IMR-90 (cell line): ENCODE measurements around the gene AJAP1. TPM values are rescaled to one million over a fixed set of nuclear protein-coding genes. Genes with fewer than 3 reads are reported as not detected.

ENCODE experiments used
- ATAC-seq: fragments of 200-7000 bp; cut with Tn5 transposase; 2 replicates; pipeline ENCODE4 v1.9.1; 2020; ENCODE audit warnings: low read depth, mild to moderate bottlenecking, moderate library complexity
- BruUV-seq: library from RNA; stranded (reverse); fragments of 400-500 nt; replicated peaks from 2 replicates; lab custom pipeline; 2021; lab: Mats Ljungman, UMichigan
- CTCF ChIA-PET: fragments of 300-600 bp; formaldehyde crosslinking; extraction: SDS; loops from one replicate; lab custom pipeline; 2021; ENCODE audit warnings: antibody characterized with exemption; lab: Yijun Ruan, JAX
- POLR2A ChIA-PET: fragments of 300-600 bp; sonication (Branson Sonifier 250); formaldehyde crosslinking; loops from one replicate; lab custom pipeline; 2022; ENCODE audit warnings: antibody characterized with exemption; ENCODE audit not compliant: unreplicated experiment; lab: Charles Lee
- DNase-seq: peaks from one replicate; pipeline ENCODE4 v3.0.0; 2013
- H2AFZ ChIP-seq: replicated peaks from 2 replicates; pipeline ENCODE3; 2013; ENCODE audit warnings: low read length, mild to moderate bottlenecking; ENCODE audit not compliant: poor library complexity
- H2AK5ac ChIP-seq: 2 replicates; pipeline ENCODE4 v1.6.1; 2013; ENCODE audit warnings: low read depth, low read length, inconsistent platforms
- H2AK9ac ChIP-seq: replicated peaks from 2 replicates; pipeline ENCODE3; 2013; ENCODE audit warnings: mild to moderate bottlenecking, low read depth, low read length, moderate library complexity; ENCODE audit not compliant: poor library complexity
- H2BK120ac ChIP-seq: 2 replicates; pipeline ENCODE4 v1.6.1; 2013; ENCODE audit warnings: low read depth, low read length, inconsistent platforms
- H2BK15ac ChIP-seq: 3 replicates; pipeline ENCODE4 v1.6.1; 2013; ENCODE audit warnings: low read depth, low read length, inconsistent platforms
- H2BK20ac ChIP-seq: 2 replicates; pipeline ENCODE4 v1.6.1; 2013; ENCODE audit warnings: low read depth, mild to moderate bottlenecking, inconsistent platforms, low read length, moderate library complexity
- H2BK5ac ChIP-seq: 2 replicates; pipeline ENCODE4 v1.6.1; 2013; ENCODE audit warnings: mild to moderate bottlenecking, low read depth, low read length, inconsistent platforms; ENCODE audit not compliant: poor library complexity, severe bottlenecking
- H3K14ac ChIP-seq: replicated peaks from 2 replicates; pipeline ENCODE4 v1.6.1; 2013; ENCODE audit warnings: low read depth, low read length, inconsistent platforms
- H3K18ac ChIP-seq: 2 replicates; pipeline ENCODE4 v1.6.1; 2013; ENCODE audit warnings: low read depth, low read length, control low read depth
- H3K23ac ChIP-seq: 2 replicates; pipeline ENCODE4 v1.6.1; 2013; ENCODE audit warnings: low read depth, low read length, inconsistent platforms
- H3K27ac ChIP-seq: 2 replicates; pipeline ENCODE4 v1.5.1; 2013; ENCODE audit warnings: mild to moderate bottlenecking, control low read depth, low read length; ENCODE audit not compliant: insufficient read depth
- H3K27me3 ChIP-seq: 2 replicates; pipeline ENCODE4 v1.6.1; 2013; ENCODE audit warnings: low read length; ENCODE audit not compliant: control insufficient read depth, insufficient read depth
- H3K36me3 ChIP-seq: 2 replicates; pipeline ENCODE4 v1.6.1; 2013; ENCODE audit warnings: low read length, mixed read lengths; ENCODE audit not compliant: control insufficient read depth, insufficient read depth
- H3K4ac ChIP-seq: 2 replicates; pipeline ENCODE4 v1.6.1; 2013; ENCODE audit warnings: low read depth, low read length, inconsistent platforms
- H3K4me1 ChIP-seq: 2 replicates; pipeline ENCODE4 v1.6.1; 2013; ENCODE audit warnings: low read length, mixed read lengths; ENCODE audit not compliant: control insufficient read depth, insufficient read depth
- H3K4me2 ChIP-seq: 2 replicates; pipeline ENCODE4 v1.6.1; 2013; ENCODE audit warnings: low read depth, mild to moderate bottlenecking, control low read depth, low read length, moderate library complexity
- H3K4me3 ChIP-seq: 2 replicates; pipeline ENCODE4 v1.5.1; 2013; ENCODE audit warnings: low read depth, mild to moderate bottlenecking, control low read depth, low read length, moderate library complexity; ENCODE audit not compliant: insufficient read depth
- H3K56ac ChIP-seq: 2 replicates; pipeline ENCODE4 v1.6.1; 2013; ENCODE audit warnings: low read length, inconsistent platforms; ENCODE audit not compliant: insufficient read depth; ENCODE audit errors: extremely low read depth
- H3K79me1 ChIP-seq, 2 experiments: 2 replicates each; pipeline ENCODE4 v1.6.1; 2013; ENCODE audit warnings: low read length in 2 of 2, inconsistent platforms in 1 of 2, low read depth in 1 of 2
- H3K9ac ChIP-seq: 2 replicates; pipeline ENCODE4 v1.6.1; 2013; ENCODE audit warnings: low read depth, low read length, control low read depth
- H3K9me1 ChIP-seq: 2 replicates; pipeline ENCODE4 v1.6.1; 2013; ENCODE audit warnings: low read length, inconsistent platforms; ENCODE audit not compliant: insufficient read depth
- H3K9me3 ChIP-seq: 2 replicates; pipeline ENCODE4 v1.6.1; 2013; ENCODE audit warnings: low read length; ENCODE audit not compliant: control insufficient read depth, insufficient read depth
- H4K20me1 ChIP-seq: 2 replicates; pipeline ENCODE4 v1.6.1; 2013; ENCODE audit warnings: low read length, inconsistent platforms; ENCODE audit not compliant: insufficient read depth
- H4K5ac ChIP-seq: 2 replicates; pipeline ENCODE4 v1.6.1; 2013; ENCODE audit warnings: mild to moderate bottlenecking, low read depth, low read length, control low read depth
- H4K8ac ChIP-seq, 2 experiments: 2 replicates each; pipeline ENCODE4 v1.6.1; 2013; ENCODE audit warnings: low read depth in 2 of 2, low read length in 2 of 2, control low read depth in 1 of 2, inconsistent platforms in 1 of 2
- H4K91ac ChIP-seq: 2 replicates; pipeline ENCODE4 v1.6.1; 2013; ENCODE audit warnings: low read depth, low read length, inconsistent platforms; ENCODE audit not compliant: insufficient read depth
- CEBPB ChIP-seq: IDR thresholded peaks from 2 replicates; pipeline ENCODE4 v1.6.1; 2012; ENCODE audit warnings: low read depth, low read length, improper control_type of control experiment
- ELK1 ChIP-seq: fragments of 150-350 bp; IDR thresholded peaks from 2 replicates; pipeline ENCODE4 v1.6.1; 2016; ENCODE audit warnings: low read depth, mild to moderate bottlenecking, low read length, moderate library complexity, borderline replicate concordance
- FOS ChIP-seq: fragments of 150-350 bp; IDR thresholded peaks from 2 replicates; pipeline ENCODE4 v1.6.1; 2016; ENCODE audit warnings: low read depth, low read length
- MAFK ChIP-seq: IDR thresholded peaks from 2 replicates; pipeline ENCODE4 v1.6.1; 2012; ENCODE audit warnings: low read depth, low read length, improper control_type of control experiment
- MAZ ChIP-seq: IDR thresholded peaks from 2 replicates; pipeline ENCODE4 v1.6.1; 2012; ENCODE audit warnings: low read depth, mild to moderate bottlenecking, low read length, improper control_type of control experiment, moderate library complexity, borderline replicate concordance
- NFE2L2 ChIP-seq: fragments of 150-350 bp; IDR thresholded peaks from 2 replicates; pipeline ENCODE4 v1.6.1; 2016; ENCODE audit warnings: low read depth, mild to moderate bottlenecking, low read length
- POLR2A ChIP-seq: IDR thresholded peaks from 2 replicates; pipeline ENCODE4 v1.6.1; 2012; ENCODE audit warnings: mild to moderate bottlenecking, low read depth, low read length
- RAD21 ChIP-seq: IDR thresholded peaks from 2 replicates; pipeline ENCODE4 v1.6.1; 2012; ENCODE audit warnings: low read length, improper control_type of control experiment
- RCOR1 ChIP-seq: IDR thresholded peaks from 2 replicates; pipeline ENCODE4 v1.6.1; 2012; ENCODE audit warnings: mild to moderate bottlenecking, low read length, improper control_type of control experiment; ENCODE audit not compliant: insufficient replicate concordance
- RFX5 ChIP-seq: IDR thresholded peaks from 2 replicates; pipeline ENCODE4 v1.8.0; 2012; ENCODE audit warnings: low read depth, mild to moderate bottlenecking, low read length, moderate library complexity
- SMC3 ChIP-seq: fragments of 150-350 bp; IDR thresholded peaks from 2 replicates; pipeline ENCODE4 v1.6.1; 2016; ENCODE audit warnings: low read depth, mild to moderate bottlenecking, antibody characterized with exemption, low read length, moderate library complexity
- USF2 ChIP-seq: fragments of 150-350 bp; IDR thresholded peaks from 2 replicates; pipeline ENCODE4 v1.6.1; 2017; ENCODE audit warnings: mild to moderate bottlenecking, antibody characterized with exemption, low read length, low read depth
- WGBS, 2 experiments: methylation state at CpG; one replicate each; pipeline versions ENCODE4 v1.1.5 to v1.1.7; 2013; ENCODE audit warnings: missing lambda C conversion rate in 2 of 2; ENCODE audit not compliant: insufficient read length in 1 of 2; ENCODE audit errors: extremely low coverage in 2 of 2; 5-methylcytosine and 5-hydroxymethylcytosine counted together
- dilution Hi-C: fragments of 300-500 bp; cut with HindIII; formaldehyde crosslinking; loops from one replicate; pipeline ENCODE4 v1.14.3; 2018; ENCODE audit warnings: low sequenced_read_pairs; ENCODE audit not compliant: unreplicated experiment
- in situ Hi-C: fragments of 300-500 bp; cut with MboI; formaldehyde crosslinking; loops from 3 replicates; pipeline ENCODE4 v1.14.3; 2019; ENCODE audit warnings: low sequenced_read_pairs, inconsistent platforms, mixed read lengths
- intact Hi-C: fragments of 100-400 bp; cut with micrococcal nuclease; formaldehyde crosslinking; loops from 2 replicates; pipeline ENCODE4 v1.10.0; 2022
- polyA plus RNA-seq, 3 experiments: library from polyadenylated mRNA; depleted of rRNA; stranded (reverse); fragments of >200 nt; gene quantifications; 2 replicates each; pipeline ENCODE4 v1.2.3, GENCODE V29; 2012; ENCODE audit warnings: low replicate concordance in 1 of 3
- total RNA-seq: library from RNA; depleted of rRNA; stranded (reverse); fragments of >200 nt; gene quantifications from 2 replicates; pipeline ENCODE4 v1.2.3, GENCODE V29; 2012
- TF ChIP-seq, protein P1 (sequence below): conservative IDR thresholded peaks from 2 replicates; pipeline ENCODE4 v1.5.1; 2012; ENCODE audit warnings: mild to moderate bottlenecking, low read depth, low read length, improper control_type of control experiment

Gene AJAP1
- total and polyA plus RNA-seq, 2 of the 4 experiments (the other 2 are of a cell fraction): under 0.01 to 0.02 TPM

- intact Hi-C loops (no loop called here), in situ Hi-C loops (no loop called here), dilution Hi-C loops (no loop called here)
- POLR2A ChIA-PET: no interaction called here
- Histone ChIP-seq H3K27ac (no peak overlapping the region), H3K4ac (no peak overlapping the region), H2AK9ac (no peak overlapping the region), H2AFZ (no peak overlapping the region), H3K23ac (no peak overlapping the region), H3K27me3 (no peaks in the 10 kb centered on the region), H4K91ac (no peak overlapping the region), H3K9me1 (no peaks in the 10 kb centered on the region), H4K20me1 (no peaks in the 10 kb centered on the region), H2BK20ac (no peak overlapping the region), H4K5ac (no peak overlapping the region), H4K8ac (no peak overlapping the region), H3K9ac (no peak overlapping the region), H3K14ac (no peak overlapping the region), H3K79me1 (no peaks in the 10 kb centered on the region), H3K4me3 (no peak overlapping the region), H3K36me3 (no peaks in the 10 kb centered on the region), H3K9me3 (peaks cover 15% of the 10 kb centered on the region), H2AK5ac (no peak overlapping the region), H2BK15ac (no peak overlapping the region), H2BK120ac (no peak overlapping the region), H3K4me1 (no peaks in the 10 kb centered on the region), H2BK5ac (no peak overlapping the region), H3K56ac (no peak overlapping the region), H3K18ac (no peak overlapping the region), H3K4me2 (no peak overlapping the region)
- no peak for ATAC-seq
- TF ChIP-seq POLR2A (no peak), RCOR1 (no peak), USF2 (no peak), NFE2L2 (no peak), FOS (no peak), RFX5 (no peak), CEBPB (no peak), MAFK (no peak), ELK1 (no peak), SMC3 (no peak), RAD21 (no peak), MAZ (no peak)
- TF ChIP-seq, protein P1, sequence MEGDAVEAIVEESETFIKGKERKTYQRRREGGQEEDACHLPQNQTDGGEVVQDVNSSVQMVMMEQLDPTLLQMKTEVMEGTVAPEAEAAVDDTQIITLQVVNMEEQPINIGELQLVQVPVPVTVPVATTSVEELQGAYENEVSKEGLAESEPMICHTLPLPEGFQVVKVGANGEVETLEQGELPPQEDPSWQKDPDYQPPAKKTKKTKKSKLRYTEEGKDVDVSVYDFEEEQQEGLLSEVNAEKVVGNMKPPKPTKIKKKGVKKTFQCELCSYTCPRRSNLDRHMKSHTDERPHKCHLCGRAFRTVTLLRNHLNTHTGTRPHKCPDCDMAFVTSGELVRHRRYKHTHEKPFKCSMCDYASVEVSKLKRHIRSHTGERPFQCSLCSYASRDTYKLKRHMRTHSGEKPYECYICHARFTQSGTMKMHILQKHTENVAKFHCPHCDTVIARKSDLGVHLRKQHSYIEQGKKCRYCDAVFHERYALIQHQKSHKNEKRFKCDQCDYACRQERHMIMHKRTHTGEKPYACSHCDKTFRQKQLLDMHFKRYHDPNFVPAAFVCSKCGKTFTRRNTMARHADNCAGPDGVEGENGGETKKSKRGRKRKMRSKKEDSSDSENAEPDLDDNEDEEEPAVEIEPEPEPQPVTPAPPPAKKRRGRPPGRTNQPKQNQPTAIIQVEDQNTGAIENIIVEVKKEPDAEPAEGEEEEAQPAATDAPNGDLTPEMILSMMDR: no peak
- CTCF ChIA-PET: no interaction called here
- no peak for DNase-seq
- no TSS peak for BruUV-seq
- WGBS, 2 experiments: no CpG with 5 or more reads among the region's 10 CpGs
These were observed 13.5 kb upstream of the AJAP1 start for GRCh38 chr1:4640931-4641330.
